GM21447 (cell line): ENCODE measurements around the gene BOK.
A peak's percentile ranks its signal among the peaks of the same experiment; 100 is the strongest.

ENCODE experiments used
- ATAC-seq: cut with Tn5 transposase; IDR thresholded peaks from one replicate; pipeline ENCODE4 v1.9.1; 2021; ENCODE audit not compliant: unreplicated experiment

The BOK gene

DNA sequence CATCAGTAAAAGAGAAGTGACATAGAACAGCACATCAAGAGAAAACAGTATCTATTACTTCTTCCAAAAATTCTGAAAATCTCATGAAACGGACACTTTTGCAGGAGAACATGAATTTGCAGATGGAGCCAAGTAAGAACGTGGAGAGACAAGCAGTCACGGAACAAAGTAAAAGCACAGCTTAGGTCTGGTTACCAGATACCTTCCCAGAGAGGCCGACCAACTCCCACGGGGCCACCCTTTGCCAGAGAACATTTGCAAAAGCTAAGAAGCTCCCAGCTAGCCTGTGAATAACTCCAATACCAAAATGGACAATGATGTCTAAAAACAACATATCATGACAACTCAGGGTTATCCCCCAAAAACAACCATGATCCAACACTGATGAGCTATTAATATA is 39.5 kb downstream of the BOK start:
- ATAC-seq = no peak

DNA sequence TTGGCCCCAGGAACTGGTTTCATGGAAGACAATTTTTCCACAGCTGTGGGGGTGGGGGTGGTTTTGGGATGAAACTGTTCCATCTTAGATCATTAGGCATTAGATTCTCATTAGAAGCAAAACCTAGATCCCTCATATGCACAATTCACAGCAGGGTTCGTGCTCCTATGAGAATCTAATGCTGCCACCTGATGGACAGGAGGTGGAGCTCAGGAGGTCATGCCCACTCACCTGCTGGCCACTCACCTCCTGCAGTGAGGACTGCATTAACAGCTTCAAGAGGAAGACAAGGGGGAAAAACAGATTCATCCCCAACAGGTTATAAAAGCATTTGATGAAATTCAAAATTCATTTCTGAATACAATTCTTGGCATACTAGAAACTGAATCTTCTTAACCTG is 39.9 kb downstream of the BOK start:
- ATAC-seq = no peak

DNA sequence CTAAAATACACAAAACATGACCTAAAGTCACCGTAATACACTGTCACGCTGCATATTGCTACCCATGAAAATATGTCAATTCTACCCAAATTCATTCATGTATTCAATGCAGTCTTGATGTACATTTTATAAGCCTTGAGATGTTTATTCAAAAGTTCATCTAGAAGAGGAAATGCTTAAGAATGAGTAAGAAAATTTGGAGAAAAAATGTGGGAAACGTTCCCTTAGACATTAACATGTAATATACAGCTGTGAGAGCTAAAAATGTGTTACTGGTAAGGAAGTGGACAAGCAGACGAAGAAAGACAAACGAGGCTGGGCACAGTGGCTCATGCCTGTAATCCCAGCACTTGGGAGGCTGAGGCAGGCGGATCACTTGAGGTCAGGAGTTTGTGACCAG is 41.1 kb downstream of the BOK start:
- no peak for ATAC-seq

DNA sequence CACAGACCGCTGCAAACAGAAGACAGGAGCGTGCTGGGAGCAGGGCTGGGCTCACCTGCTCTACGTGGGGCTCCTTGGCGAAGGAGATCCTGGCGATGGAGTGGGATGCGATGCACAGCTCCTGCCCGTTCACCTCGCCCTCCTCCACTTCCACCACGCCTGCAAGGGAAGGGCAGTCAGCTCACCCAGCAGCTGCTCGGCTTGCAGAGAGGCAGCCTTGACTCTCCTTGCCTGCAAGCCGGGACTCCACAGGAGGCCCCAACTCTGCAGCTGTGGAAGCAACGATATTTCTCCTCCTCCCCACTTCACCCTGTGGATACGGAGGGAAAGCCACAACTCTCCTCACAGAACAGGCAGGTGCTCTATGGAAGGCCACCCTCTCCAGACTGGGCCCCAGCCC is 43.3 kb downstream of the BOK start:
- no peak for ATAC-seq

DNA sequence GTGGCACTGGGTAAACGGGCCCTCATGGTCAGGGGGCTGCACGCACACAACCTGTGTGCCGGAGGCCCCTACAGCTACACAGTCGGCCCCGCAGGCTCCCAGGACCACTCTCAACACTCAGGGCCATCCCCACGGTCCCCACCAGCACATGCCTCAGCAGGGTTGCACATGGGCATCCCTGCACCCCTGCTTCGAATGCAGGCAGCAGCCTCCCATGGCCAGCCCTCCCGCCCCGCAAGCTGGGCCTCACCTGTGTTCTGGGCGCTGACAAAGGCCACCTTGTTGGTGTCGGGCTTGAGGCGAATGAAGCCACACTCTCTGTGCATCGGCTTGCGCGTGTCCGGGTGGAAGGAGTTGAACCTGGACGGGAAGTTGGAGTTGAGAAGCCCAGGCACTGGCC is 44.2 kb downstream of the BOK start:
- ATAC-seq = no peak

DNA sequence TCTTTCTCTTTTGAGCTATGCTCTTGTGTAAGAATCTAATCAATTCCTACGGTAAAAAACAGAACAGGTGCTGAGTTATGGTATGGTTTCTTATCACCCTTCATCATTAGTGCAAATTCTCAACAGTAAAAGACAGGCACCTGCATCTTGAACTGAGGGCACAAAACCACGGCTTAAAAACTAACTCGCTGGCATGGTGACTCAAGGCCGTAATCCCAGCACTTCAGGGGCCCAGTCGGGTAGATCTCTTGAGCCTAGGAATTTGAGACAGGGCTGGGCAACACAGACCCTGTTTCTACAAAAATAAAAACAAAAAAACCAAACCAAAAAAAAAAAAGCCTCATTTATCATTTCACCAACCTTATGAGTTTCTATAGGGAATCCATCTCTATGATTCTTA is 45.1 kb downstream of the BOK start:
- ATAC-seq = no peak

DNA sequence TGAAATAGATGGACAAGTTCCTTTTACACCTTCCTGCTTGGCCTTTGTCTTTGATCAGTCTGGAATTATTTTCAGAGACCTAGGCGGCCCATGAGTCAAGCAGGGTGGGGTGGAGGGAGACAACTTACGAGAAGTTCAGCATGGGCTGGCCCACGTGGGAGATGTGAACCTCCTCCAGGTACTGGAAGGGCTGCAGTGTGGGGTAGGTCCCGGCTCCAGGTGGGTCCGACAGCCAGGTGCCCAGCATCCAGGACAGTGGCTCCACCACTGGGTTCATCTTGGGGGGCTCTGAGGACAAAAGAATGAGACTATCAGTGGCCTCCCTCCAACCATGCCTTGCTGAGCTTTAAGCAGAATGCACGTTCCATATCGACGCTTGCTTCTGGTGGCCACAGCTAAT is 47.6 kb downstream of the BOK start:
- no peak for ATAC-seq

DNA sequence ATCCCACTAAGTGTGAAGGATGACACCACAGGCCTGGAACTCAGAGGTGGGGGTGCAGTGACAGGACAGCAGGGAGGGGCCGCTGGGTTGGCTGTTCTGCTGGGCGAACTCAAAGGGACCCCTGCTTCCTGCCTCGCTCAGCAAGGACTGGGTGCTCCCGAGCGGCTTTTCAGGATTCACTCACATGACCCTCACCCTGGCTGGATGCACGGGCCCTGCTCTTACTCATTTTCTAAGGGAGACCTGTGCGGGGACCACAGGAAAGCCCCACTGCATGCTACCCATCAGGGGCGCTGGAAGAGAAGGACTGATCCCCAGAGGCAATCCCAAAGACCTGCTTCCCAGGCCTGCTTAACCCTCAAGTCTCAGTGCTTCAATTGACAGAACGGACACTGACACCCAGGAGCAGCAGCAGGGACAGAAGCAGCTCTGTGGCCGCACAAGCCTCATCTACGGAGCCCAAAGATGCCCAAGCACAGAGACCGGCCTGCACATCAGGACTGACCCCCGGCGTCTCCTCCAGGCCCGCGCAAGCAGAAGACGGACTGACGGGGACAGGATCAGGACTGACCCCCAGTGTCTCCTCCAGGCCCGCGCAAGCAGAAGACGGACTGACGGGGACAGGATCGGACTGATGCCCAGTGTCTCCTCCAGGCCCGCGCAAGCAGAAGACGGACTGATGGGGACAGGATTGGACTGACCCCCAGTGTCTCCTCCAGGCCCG is 48.8 kb downstream of the BOK start:
- no peak for ATAC-seq

DNA sequence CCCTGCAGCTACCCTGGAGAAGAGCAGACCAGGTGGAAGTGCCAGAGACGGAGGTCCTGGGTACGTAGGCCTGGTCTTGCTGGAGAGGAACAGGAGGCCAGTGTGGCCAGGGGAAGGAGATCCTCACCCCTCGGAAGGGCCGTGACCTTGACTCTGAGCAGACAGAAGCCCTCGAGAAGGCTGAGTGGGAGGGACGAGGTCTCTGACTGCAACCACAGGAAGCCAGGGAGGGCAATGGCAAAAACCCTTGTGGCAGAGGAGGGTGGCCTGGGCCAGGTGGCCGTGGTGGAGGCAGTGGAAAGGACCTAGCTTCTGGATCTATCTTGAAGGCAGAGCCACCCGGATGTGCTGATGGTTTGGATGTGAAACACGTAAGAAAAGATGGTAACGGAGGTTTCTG is 50.3 kb downstream of the BOK start:
- no peak for ATAC-seq

DNA sequence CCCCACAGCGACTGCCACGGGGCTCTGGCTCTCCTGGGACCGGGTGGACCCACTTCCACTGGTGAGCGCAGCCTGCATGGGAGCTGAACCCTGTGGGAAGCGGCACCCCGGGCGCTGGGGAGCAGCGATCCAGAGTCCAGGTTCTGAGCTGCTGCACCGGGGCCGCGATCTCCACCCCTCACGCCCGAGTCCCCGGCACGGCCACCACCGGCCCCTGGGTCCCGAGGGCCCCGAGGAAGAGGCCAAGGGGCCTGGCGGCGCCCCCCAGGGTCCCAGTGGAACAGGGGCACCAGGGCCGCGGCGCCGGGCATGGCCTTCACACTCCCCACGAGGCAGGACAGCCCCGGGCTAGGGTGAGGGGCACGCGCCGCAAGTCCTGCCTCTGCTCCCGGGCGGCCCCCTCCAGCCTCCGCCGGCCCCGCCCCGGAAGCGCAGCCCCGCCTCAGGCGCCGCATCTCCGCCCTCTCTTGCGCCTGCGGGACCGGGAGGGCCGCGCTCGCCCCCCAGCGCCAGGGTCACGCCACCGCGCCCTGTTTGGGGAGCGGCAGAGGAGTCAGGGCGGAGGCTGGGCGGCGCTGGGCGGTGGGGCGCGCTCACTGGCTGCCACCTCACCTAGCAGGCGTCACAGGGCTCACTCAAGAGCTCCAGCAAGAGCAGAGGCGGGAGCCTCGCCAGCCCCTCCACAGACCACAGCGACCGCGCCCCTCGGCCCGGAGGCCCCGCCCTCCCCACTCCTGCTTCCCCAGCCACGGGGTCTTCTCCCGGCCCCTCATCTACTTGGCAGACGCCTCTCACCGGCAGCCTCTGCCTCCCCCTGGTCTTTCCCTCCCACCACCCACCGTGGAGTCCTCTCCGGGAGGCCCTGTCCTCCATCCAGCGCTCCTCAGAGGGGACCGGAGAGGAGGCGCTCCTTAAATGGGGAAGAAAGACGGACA is 51.6 kb downstream of the BOK start:
- ATAC-seq = peak; percentile 91

DNA sequence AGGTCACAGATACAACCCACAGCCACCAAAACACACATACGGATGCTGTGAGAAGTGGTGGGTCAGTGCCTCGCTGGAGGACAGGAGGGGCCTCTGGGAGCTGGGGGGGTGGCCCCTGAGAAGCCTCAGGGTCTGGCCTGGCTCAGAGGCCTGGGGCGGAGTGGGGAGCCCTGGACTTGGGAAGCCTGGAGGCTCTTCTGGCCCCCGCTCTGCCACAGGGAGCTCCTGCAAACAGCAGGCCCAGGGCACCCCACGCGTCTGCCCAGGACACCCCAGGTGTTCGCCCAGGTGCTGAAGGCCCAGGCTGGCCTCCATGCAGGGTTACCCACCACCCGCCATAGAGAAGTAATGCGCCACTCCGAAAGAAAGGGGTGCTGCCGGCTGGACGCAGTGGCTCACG is 52.5 kb downstream of the BOK start:
- no peak for ATAC-seq

DNA sequence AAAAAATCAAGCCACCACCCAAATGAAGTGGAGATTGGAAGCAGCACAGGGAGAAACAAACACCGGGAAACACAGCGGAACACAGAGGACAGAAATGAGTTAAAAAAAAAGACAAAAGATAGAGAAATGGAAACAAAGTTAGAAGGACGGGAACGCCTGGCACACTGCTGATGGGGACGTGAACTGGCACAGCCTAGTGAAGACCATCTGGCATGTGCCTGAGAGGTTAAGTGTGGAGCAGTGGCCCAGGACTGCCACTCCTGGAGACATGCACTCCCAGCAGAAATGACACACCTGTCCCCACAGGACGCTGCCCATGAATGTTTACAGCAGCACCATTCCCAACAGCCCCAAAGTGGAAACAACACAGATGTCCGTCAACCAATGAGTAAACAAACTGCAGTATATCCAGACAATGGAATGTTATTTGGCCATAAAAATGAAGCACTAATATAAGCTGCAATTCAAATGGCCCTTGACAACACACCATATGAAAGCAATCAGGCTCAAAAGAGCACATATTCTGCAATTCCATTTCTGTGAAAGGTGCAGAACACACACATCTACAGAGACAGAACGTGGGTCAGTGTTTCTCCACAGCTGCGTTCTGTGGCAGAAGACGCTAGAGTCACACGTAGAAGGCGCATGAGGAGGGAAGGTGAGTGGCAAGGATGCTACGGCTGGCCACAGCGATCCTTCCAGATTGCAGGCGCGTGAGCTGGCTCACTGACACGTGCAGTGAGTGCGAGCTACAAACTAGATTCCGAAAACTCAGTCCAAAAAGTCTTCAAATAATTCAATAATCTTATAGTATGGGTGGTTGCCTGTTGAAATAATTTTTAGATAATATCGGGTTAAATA is 53.8 kb downstream of the BOK start:
- no peak for ATAC-seq

DNA sequence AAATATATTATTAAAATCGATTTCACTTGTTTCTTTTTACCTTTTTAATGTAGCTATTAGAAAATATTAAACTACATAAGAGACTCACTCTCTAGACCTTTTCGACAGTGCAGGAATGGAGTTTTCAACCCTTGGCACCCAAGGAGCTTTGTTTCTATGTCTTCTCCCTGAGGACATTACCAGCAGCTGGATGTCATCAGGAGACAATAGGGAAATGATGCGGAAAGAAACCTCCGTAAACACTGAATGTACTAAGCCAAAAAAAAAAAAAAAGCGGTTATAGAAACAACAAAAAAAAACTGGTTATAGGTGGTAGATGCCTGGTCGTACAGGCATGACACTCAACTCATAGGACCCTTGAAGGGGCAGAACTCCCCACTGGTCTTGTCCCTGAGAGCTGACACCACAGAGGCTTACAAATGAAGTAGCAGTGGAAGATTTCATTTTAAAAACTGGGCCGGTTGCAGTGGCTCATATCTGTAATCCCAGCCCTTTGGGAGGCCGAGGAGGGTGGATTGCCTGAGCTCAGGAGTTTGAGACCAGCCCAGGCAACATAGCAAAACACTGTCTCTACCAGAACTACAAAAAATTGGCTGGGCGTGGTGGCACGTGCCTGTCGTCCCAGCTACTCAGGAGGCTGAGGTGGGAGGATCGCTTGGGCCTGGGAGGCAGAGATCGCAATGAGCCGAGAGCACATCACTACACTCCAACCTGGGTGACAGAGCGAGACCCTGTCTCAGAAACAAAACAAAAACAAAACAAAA is 54.7 kb downstream of the BOK start:
- ATAC-seq = no peak

DNA sequence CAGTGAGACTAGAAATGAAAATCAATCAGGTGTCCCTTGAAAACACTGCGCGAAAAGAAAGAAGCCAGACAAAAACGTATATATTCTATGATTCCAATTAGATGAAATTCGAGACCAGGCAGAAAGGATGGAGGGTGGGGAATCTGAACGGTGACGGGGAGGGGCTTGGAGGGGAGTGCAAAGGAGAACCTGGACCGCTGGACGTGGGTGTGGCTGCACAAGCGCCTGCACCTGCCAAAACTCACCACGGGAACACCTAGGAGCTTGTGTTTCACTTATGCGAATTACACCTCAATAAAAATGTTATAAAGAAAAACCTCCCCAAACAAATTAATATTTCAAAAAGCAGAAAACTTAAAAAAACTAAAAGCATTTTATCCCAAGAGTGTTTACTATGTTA is 56.5 kb downstream of the BOK start:
- no peak for ATAC-seq

DNA sequence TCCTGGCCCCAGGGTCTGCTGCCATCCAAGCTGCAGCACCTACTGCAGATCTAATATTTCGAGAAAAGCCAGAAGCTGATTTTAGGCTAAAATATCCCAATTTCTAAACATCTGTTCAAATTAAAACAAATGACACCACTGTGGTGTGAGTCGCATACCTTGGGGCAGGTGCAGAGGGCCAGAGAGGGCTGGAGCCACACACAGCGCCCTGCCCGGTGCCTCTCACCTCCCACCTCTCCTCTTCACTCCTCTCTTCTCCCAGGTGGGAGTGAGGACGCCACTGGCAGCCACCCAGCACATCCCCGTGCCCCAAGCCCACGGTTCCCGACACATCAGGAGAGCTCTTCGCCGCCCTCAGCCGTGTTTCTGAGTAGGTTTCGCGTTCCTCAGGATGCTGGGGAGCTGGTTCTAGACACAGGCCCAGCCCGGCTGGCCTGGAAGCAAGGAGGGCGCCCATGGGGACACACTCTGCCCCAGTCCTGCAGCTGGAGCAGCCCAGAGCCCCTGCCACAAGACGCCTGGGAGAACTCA is 57.0 kb downstream of the BOK start:
- no peak for ATAC-seq

DNA sequence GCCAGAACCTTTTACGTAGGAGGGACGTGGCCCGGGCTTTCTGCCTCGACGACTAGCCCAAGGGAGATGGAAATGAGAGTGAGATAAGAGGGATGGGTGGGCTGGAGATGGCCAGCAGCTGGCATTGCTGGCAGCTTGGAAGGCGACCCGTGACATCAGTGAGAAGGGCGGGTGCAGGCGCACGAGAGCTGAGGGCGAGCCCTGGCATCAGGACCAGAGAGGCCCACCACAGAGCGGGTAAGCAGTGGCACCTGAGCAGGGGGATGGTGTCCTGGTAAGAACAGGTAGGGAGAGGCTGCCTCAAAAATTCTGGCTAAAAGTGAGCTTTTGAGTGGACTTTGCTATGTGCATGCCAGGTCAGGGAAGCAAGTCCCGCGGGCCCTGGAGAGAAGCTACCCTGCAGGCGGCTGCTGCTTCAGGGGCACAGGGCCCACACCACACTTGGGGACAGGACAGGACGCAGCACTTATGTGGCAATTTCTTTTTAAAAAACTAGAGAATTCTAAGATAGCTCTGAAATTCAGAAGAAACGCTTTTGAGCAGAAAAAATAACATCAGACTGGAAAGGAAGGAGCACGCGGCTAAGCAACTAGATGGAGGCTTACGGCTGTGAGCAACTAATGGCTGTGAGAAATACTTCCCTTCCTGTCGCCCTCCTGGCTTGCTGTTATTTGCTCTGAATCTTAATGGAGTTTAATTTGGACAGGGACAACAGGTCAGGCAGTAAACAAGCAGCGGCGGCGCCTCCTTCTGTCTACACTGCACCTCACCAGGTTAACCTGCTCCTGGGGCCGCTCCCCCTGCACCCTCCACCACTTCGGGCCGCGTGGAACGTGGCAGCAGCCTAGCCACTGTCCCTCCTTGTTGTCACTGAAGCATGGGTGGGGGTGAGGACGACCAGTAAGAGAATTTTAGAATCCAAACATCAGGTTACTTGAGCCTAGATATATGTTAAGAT is 57.9 kb downstream of the BOK start:
- no peak for ATAC-seq

DNA sequence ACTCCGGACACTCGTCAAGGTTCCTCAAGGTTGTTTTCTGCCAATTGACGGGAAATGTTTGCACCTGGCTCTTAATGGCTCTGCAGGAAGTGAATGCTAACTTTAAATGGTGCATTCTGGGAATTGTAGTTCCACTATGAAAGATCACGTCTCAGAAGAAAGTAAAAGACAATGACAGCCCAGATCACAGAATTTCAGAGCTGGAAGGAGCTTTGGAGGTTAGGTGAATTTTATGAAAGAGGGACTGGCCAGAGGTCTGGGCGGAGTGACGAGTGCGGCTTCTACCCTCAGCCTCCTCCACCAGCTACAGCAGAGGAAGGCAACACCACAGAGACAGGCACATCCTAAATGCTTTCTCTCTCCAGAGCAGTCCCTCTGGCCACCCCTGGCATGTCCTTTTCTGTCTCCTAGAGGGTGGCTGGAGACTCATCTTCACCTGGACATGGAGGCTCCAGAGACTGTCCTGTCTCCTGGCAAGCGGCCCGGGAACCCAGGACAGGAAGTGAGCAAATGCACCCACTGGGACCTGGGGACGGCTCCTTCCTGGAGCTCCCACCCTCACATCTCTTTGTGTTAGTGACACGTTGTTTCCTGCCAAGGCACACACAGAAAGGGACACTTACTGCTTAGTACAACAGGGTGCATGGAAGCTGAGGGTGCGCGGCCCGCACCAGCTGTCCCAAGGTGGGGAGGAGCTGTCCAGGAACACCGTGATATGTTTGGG is 59.0 kb downstream of the BOK start:
- peak; percentile 56 for ATAC-seq

DNA sequence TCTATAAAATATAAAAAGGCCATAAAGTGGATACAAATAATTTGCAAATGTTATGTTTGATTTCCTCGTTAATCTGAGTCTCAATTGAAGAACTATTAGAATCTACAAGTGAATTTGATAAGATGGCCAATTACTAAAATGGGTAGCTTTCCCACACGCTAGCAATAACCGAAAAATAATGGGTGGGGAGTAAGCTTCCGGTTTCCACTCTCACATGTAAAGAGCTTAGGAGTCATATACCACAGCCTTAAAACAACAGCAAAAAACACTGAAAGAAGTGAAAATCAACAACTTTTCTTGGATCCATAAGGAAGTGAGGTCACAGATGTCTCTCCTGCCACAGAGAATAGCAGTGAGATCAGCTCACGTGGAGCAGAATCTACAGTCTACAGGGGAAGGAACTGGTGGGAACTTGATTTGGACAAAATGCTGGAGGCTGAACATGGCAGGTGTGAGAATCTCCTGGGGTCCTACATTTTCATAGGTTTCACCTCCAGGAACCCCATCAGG is 59.8 kb downstream of the BOK start:
- ATAC-seq = no peak
